Vagina (tissue), 2 donors: Measurements from ENCODE around the gene CHRD. TPM values are rescaled to one million over a fixed set of nuclear protein-coding genes. Genes with fewer than 3 reads are reported as not detected.
A peak's percentile ranks its signal among the peaks of the same experiment; 100 is the strongest.

ENCODE experiments used
- DNase-seq, 2 donors: peaks; one replicate each; pipeline ENCODE4 v3.0.0-alpha.2; 2017; ENCODE audit errors: extremely low spot score in 2 of 2
- H3K27ac ChIP-seq: fragments of 200-600 bp; sonication (generic); one replicate; pipeline ENCODE4 v1.5.1; 2019
- H3K27me3 ChIP-seq: fragments of 200-600 bp; sonication (generic); one replicate; pipeline ENCODE4 v1.5.1; 2019
- H3K36me3 ChIP-seq, 2 donors: fragments of 200-600 bp; sonication (generic); one replicate each; pipeline ENCODE4 v1.5.1; 2017 to 2019
- H3K4me1 ChIP-seq: fragments of 200-600 bp; sonication (generic); one replicate; pipeline ENCODE4 v1.5.1; 2019
- H3K4me3 ChIP-seq, 2 donors: fragments of 200-600 bp; sonication (generic); 1 replicate in 1 of 2; 2 replicates in 1 of 2; pipeline ENCODE4 v1.5.1; 2016 to 2019
- H3K9me3 ChIP-seq: fragments of 200-600 bp; sonication (generic); one replicate; pipeline ENCODE4 v1.5.1; 2019
- POLR2A ChIP-seq, 2 donors: fragments of 450-650 bp; IDR thresholded peaks; one replicate each; pipeline ENCODE4 v1.6.1; 2017; ENCODE audit warnings: antibody characterized with exemption in 2 of 2, mild to moderate bottlenecking in 2 of 2, moderate library complexity in 2 of 2
- POLR2AphosphoS5 ChIP-seq, 2 donors: sonication (generic); formaldehyde crosslinking; IDR thresholded peaks; one replicate each; pipeline ENCODE4 v1.9.0; 2017; ENCODE audit warnings: antibody characterized with exemption in 2 of 2, mild to moderate bottlenecking in 2 of 2, low read depth in 1 of 2; ENCODE audit not compliant: insufficient read depth in 1 of 2
- intact Hi-C: fragments of 100-400 bp; cut with DNase I; formaldehyde crosslinking; loops from one replicate; pipeline ENCODE4 v1.15.1; 2023
- total RNA-seq: library from RNA; depleted of rRNA; stranded (reverse); fragments of >200 nt; gene quantifications from one replicate; pipeline ENCODE4 v1.2.3, GENCODE V29; 2016
- TF ChIP-seq, protein P1 (sequence below), 3 experiments: fragments of 450-650 bp in 2 of 3; fragments of 200-600 bp in 1 of 3; sonication (generic) in 1 of 3; IDR thresholded peaks; one replicate each; pipeline ENCODE4 v1.5.1; 2017 to 2019; ENCODE audit warnings: antibody characterized with exemption in 3 of 3, mild to moderate bottlenecking in 2 of 3, moderate library complexity in 2 of 3

CHRD gene
- total RNA-seq, 1 donor from 2014 or later = 32.7 TPM

DNA sequence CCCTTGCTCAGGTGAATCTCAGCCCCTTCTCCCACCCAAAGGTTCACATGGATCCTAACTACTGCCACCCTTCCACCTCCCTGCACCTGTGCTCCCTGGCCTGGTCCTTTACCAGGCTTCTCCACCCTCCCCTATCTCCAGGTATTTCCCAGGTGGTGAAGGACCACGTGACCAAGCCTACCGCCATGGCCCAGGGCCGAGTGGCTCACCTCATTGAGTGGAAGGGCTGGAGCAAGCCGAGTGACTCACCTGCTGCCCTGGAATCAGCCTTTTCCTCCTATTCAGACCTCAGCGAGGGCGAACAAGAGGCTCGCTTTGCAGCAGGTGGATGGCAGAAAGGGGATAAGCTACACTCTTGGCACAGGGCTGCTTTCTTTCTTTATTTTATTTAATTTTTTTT, 37.9 kb upstream of the CHRD start:
- Histone ChIP-seq H3K27ac (no peak overlapping the region), H3K9me3 (no peaks in the 10 kb centered on the region), H3K36me3 (peaks cover 0 to 14% of the 10 kb centered on the region in 2 donors), H3K4me1 (peaks cover 38% of the 10 kb centered on the region), H3K27me3 (no peaks in the 10 kb centered on the region), H3K4me3 (no peak overlapping the region)
- intact Hi-C loops = no loop called here
- DNase-seq = no peak
- TF ChIP-seq POLR2A (IDR thresholded peaks at IDR 0.05) (no peak), POLR2AphosphoS5 (IDR thresholded peaks at IDR 0.05; ENCODE audit: insufficient read depth in 1 of 2, low read depth in 1 of 2) (peak in 1 of 2 donors; percentile 55)
- TF ChIP-seq, protein P1, sequence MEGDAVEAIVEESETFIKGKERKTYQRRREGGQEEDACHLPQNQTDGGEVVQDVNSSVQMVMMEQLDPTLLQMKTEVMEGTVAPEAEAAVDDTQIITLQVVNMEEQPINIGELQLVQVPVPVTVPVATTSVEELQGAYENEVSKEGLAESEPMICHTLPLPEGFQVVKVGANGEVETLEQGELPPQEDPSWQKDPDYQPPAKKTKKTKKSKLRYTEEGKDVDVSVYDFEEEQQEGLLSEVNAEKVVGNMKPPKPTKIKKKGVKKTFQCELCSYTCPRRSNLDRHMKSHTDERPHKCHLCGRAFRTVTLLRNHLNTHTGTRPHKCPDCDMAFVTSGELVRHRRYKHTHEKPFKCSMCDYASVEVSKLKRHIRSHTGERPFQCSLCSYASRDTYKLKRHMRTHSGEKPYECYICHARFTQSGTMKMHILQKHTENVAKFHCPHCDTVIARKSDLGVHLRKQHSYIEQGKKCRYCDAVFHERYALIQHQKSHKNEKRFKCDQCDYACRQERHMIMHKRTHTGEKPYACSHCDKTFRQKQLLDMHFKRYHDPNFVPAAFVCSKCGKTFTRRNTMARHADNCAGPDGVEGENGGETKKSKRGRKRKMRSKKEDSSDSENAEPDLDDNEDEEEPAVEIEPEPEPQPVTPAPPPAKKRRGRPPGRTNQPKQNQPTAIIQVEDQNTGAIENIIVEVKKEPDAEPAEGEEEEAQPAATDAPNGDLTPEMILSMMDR (IDR thresholded peaks at IDR 0.05) = no peak

DNA sequence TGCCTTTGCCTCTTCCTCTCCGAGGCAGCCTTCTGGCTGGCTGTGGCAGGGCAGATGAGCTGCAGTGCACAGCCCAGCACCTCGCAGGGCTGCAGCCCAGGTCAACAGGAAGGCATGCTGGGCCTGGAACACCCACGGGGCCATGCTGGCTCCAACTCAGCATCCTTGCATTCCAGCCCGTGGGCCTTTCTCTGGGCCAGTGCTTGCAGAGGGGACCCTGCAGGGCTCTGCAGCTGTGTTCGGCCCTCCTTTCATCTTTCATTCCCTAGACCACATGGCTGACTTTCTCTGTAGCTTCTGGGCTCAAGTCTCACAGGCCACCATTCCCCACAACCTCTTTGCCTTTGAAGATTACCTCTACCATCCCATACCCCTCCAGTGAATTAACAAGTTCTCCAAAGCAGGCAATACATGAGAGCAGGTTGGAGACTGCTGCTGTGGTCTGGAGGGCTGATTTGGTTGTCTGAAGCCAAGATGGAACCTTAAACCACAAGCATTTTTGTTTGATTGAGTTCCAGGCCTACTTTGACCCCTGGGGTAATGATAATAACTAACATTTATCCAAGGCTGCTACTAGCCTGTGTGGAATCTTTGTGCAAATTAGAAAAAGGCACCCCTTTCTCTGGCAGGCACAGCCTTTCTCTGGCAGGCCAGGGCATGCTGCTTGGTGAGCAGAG, 36.5 kb upstream of the CHRD start:
- Histone ChIP-seq H3K4me3 (no peak overlapping the region), H3K36me3 (peaks cover 0 to 14% of the 10 kb centered on the region in 2 donors), H3K9me3 (no peaks in the 10 kb centered on the region), H3K27ac (no peak overlapping the region), H3K4me1 (peaks cover 24% of the 10 kb centered on the region), H3K27me3 (no peaks in the 10 kb centered on the region)
- intact Hi-C loops = no loop called here
- no peak for DNase-seq
- TF ChIP-seq, protein P1 (IDR thresholded peaks at IDR 0.05) = no peak
- TF ChIP-seq POLR2AphosphoS5 (IDR thresholded peaks at IDR 0.05; ENCODE audit: insufficient read depth in 1 of 2, low read depth in 1 of 2) (no peak), POLR2A (IDR thresholded peaks at IDR 0.05) (no peak)

DNA sequence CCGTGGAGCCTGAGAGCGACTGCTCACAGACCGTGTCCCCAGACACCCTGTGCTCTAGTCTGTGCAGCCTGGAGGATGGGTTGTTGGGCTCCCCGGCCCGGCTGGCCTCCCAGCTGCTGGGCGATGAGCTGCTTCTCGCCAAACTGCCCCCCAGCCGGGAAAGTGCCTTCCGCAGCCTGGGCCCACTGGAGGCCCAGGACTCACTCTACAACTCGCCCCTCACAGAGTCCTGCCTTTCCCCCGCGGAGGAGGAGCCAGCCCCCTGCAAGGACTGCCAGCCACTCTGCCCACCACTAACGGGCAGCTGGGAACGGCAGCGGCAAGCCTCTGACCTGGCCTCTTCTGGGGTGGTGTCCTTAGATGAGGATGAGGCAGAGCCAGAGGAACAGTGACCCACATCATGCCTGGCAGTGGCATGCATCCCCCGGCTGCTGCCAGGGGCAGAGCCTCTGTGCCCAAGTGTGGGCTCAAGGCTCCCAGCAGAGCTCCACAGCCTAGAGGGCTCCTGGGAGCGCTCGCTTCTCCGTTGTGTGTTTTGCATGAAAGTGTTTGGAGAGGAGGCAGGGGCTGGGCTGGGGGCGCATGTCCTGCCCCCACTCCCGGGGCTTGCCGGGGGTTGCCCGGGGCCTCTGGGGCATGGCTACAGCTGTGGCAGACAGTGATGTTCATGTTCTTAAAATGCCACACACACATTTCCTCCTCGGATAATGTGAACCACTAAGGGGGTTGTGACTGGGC, 35.1 kb upstream of the CHRD start:
- peaks cover 0 to 14% of the 10 kb centered on the region in 2 donors for H3K36me3 ChIP-seq
- H3K4me3 ChIP-seq = no peak overlapping the region
- no peak for DNase-seq
- peaks cover 10% of the 10 kb centered on the region for H3K4me1 ChIP-seq
- intact Hi-C loops = no loop called here
- TF ChIP-seq POLR2A (IDR thresholded peaks at IDR 0.05) (no peak), POLR2AphosphoS5 (IDR thresholded peaks at IDR 0.05; ENCODE audit: insufficient read depth in 1 of 2, low read depth in 1 of 2) (no peak)
- TF ChIP-seq, protein P1 (IDR thresholded peaks at IDR 0.05) = no peak
- H3K27me3 ChIP-seq = no peaks in the 10 kb centered on the region
- no peak overlapping the region for H3K27ac ChIP-seq
- H3K9me3 ChIP-seq = no peaks in the 10 kb centered on the region

DNA sequence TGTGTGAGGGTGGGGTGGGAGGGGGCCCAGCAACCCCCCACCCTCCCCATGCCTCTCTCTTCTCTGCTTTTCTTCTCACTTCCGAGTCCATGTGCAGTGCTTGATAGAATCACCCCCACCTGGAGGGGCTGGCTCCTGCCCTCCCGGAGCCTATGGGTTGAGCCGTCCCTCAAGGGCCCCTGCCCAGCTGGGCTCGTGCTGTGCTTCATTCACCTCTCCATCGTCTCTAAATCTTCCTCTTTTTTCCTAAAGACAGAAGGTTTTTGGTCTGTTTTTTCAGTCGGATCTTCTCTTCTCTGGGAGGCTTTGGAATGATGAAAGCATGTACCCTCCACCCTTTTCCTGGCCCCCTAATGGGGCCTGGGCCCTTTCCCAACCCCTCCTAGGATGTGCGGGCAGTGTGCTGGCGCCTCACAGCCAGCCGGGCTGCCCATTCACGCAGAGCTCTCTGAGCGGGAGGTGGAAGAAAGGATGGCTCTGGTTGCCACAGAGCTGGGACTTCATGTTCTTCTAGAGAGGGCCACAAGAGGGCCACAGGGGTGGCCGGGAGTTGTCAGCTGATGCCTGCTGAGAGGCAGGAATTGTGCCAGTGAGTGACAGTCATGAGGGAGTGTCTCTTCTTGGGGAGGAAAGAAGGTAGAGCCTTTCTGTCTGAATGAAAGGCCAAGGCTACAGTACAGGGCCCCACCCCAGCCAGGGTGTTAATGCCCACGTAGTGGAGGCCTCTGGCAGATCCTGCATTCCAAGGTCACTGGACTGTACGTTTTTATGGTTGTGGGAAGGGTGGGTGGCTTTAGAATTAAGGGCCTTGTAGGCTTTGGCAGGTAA, 34.3 kb upstream of the CHRD start:
- H3K4me3 ChIP-seq = no peak overlapping the region
- TF ChIP-seq POLR2AphosphoS5 (IDR thresholded peaks at IDR 0.05; ENCODE audit: insufficient read depth in 1 of 2, low read depth in 1 of 2) (peak; percentile 45 to 52), POLR2A (IDR thresholded peaks at IDR 0.05) (no peak)
- H3K36me3 ChIP-seq = peaks cover 0 to 14% of the 10 kb centered on the region in 2 donors
- DNase-seq = no peak
- H3K4me1 ChIP-seq = peaks cover 9% of the 10 kb centered on the region
- H3K27me3 ChIP-seq = no peaks in the 10 kb centered on the region
- H3K9me3 ChIP-seq = no peaks in the 10 kb centered on the region
- intact Hi-C loops = no loop called here
- peak overlapping the region; percentile 9 for H3K27ac ChIP-seq

DNA sequence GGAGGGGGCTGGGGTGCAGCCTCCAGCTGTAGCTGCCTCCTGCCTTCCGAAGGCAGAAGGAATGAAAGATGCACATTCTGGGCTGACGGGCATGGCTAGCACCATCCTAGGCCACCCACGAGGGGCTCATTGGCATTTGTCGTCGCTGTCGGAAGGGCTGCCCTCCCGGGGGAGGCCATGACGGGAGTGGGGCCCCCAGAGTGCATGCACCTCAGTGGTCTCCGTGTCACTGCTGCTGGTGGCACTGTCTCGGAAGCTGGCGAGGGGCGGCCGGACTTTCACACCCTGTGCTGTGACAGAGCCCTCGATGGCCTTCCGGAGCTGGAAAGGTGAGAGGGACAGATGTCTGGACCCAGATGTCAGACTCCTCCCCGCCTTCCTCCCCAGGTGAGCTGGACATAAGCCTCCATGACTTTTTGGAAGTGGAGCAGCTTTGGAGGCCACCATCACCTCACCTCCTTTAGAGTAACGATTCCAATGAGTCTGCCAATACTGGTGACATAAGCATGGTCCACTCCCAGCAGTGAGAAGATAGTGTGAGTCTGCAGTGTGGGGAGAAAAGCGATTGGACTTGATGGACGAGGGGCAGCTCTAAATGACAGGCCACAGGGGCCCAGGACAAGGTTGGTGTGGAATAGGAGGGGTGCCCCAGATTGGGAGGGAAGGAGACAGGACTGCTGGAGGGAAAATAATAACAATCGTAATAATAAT, 33.2 kb upstream of the CHRD start:
- no peak for DNase-seq
- Histone ChIP-seq H3K4me1 (peaks cover 16% of the 10 kb centered on the region), H3K27me3 (no peaks in the 10 kb centered on the region), H3K4me3 (no peak overlapping the region), H3K36me3 (peaks cover 0 to 14% of the 10 kb centered on the region in 2 donors), H3K9me3 (no peaks in the 10 kb centered on the region), H3K27ac (no peak overlapping the region)
- intact Hi-C loops = no loop called here
- TF ChIP-seq POLR2AphosphoS5 (IDR thresholded peaks at IDR 0.05; ENCODE audit: insufficient read depth in 1 of 2, low read depth in 1 of 2) (no peak), POLR2A (IDR thresholded peaks at IDR 0.05) (no peak)
- TF ChIP-seq, protein P1 (IDR thresholded peaks at IDR 0.05) = no peak
